GM19395 (cell line): Measurements from ENCODE around the gene ADGRB2.

Experiments used
- ATAC-seq: cut with Tn5 transposase; IDR thresholded peaks from one replicate; pipeline ENCODE4 v1.9.1; 2021; ENCODE audit warnings: mild to moderate bottlenecking, moderate library complexity; ENCODE audit not compliant: unreplicated experiment

ADGRB2 gene

DNA sequence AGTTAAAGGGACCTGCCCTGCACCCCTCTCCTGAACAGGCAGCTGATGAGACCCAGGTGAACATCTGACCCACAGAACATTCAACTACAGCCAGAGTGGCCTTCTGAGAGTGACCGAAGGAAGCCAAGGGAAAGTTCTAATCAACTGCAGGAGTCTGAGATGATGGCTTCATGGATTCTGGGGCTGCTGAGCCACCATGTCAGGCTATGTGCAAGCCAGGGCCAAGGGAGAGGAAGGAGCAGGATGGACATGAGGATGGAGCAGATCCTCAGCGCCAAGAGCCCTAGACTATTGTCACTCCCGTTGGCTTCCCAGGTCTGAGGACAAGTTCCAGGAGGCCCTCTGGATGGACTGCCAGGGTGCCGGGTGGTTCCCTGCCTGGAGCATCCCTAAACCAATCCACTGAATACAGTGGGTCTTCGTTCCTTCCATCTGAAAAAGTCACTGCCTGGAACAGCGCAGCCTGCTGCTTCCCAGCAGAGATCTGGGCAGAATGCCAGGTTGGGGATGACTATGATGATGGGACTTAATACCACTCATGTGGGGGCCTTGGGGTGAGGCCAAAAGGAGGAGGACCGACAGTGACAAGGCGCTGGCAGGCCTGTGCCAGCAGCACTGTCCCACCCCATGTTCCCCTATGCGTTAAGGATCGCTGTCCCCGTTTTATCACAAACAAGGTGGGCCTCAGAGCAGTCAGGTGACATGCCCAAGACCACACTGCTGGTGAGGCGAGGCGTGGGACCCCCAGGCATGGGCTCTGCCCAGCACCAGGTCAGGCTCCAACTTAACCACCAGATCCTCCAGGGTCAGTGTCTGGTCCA is 31.9 kb upstream of the ADGRB2 start:
- ATAC-seq = no peak

DNA sequence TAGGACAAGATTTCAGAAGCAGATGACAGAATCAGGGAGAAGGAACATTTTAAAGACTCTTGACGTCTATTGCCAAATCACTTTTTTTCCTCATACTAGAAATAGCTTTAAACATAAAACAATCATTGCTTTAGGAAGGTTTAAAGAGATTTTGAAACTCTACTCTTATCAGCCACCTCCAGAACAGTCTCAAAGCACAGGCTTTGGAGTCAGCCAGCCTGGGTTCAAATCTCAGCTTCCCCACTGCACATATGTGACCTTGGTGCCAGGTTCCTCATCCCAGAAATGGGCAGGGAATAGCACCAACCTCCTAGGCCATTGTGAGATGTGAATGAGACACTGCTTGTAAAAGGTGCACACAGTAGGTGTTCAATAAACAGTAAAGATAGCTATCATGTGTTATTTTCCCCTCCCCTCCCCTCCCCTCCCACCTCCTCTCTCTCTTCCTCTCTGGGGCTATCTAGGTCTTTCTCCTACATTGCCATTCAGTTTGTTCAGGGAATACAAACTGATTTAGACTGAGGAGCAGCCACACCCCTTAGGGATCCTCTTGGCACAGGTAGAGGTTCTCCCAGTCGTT is 31.0 kb upstream of the ADGRB2 start:
- no peak for ATAC-seq

DNA sequence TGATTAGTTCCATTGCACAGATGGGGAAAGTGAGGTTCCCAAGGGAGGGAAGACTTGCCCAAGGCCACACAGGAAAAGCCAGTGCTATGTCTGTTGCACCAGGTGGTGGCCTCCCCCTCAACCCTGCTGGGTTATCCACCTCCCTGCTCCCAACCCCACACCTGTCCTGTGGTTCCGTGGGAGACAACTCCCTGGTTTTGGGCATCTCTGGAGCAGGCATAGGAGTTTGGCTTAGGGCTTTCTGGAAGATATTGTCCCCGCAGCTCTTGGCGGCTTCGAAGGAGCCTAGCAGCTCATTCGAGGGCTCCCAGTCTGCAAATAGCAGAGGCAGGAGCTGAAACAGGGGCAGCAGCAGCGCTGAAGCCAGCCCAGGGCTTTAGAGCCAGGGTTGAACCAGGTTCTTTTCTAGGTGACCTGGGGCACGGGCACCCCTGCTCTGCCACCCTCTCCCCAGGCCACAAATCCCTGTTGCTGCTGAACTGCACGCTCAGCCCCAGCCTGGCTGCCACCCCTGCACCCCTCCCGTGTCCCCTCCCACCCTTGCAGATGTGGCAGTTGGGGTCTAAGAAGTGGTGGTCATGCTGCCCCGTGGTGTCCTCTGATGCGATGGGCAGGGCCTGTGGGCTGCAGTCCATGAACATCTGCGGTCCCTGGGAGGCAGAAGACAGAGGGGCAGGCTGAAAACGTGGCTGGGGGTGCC is 29.6 kb upstream of the ADGRB2 start:
- ATAC-seq = no peak

DNA sequence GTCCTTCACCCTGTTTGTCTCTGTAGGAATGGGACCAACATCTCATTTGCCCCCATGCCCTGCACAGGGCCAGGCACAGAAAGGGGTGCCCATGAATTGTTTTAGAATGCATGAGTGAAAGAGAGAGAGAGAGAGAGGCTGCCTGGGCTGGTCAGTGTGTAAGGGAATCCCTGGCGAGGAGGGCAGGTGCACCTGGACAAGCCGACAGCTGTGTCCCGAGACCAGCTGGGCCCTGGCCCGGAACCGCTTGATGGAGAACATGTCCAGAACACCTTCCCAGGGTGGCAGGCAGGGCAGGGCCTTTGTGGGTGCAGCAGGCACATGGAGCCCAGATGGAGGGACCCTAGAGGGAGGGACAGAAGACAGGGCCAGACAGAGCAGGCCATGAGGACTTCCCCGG is 28.9 kb upstream of the ADGRB2 start:
- ATAC-seq = no peak

DNA sequence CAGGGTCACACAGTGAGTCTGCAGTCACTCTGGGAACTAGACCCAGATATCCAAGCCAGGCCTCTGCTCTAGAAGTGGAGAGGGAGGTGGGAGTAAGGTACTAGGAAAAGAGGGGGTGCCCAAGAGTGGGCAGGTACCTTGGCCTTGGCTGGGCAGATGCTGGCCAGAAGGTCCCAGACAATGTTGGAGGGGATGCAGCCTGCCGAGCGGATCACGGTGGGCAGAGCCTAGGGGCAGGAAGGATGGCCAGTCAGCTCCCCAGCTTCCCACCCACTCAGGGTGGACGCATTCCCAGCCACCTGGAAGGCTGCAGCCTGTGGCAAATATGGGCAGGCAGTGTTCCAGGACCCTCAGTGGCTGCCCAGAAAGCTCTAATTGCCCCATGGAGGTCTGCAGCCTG is 28.4 kb upstream of the ADGRB2 start:
- ATAC-seq = no peak

DNA sequence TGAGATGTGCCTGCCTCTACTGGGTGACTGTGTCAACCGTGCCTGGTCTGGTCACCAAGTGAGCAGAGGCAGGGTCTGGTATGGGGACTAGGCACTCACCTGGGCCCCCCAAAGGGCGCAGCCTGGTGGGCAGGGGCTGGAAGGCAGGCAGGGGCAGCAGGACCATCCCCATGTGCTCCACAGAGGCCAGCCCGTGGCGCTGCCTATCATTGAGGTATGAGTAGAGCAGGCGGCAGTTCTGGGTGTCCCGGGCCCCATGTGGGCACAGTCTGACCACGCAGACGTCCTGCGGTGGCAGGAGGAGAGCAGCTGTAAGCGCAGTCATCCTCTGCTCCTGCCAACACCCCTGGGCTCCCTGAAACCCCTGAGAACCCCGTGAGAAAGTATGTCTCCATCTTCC is 28.0 kb upstream of the ADGRB2 start:
- no peak for ATAC-seq

DNA sequence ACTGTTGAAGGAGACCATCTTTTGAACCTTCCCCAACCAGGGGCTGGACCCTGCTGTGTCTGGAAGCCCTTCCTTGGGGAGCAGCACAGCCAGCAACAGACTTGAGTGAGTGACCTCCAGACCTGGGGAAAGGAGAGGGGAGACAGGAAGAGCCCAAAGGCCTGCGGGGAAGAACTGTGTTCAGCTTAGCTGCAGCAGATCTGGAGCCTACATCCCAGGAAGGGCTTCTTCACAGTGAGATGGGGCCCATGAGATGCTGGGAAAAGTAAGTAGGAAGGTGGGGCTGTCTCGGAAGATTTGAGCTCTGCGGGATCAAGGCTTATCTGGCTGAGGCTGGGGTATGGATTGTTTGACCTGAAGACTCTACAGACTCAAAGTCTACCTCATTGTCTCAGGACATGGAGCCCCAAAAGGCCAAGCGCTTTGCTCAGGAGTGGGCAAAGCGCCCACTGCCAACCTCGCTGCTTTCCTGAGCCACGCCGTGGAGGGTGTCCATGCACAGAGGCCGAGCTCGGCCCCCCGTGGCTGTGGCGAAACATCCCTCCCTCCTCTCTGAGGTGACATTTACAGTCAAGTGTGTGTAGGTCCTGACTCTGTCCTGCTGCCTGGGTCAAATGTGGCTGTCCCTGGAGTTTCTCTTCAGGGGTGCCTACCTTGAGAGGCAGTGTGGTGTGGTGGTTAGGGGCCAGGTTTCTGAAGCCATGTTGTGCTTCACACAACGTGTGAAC is 27.2 kb upstream of the ADGRB2 start:
- ATAC-seq = no peak

DNA sequence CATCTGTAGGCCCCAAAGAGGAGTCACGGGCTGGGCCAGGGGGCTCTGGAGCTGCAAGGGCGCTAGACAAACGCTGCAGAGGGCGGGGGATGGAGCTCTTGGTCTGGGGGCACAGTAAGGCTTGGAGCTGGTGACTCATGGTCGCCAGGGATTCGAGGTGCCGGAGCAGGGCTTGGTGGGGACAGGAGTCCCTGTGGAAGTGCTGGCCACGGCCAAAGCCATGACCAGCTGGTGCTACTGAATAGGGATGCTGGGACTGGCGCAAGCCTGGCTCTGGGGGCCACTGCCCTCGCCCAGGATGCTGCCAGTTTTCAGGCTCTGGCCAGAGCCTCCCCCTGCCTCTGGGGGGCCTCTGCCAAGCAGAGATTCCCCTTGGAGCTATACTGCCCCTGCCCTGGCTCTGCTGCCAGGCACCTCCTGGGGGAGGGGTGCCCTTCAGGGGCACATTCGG is 26.5 kb upstream of the ADGRB2 start:
- no peak for ATAC-seq

DNA sequence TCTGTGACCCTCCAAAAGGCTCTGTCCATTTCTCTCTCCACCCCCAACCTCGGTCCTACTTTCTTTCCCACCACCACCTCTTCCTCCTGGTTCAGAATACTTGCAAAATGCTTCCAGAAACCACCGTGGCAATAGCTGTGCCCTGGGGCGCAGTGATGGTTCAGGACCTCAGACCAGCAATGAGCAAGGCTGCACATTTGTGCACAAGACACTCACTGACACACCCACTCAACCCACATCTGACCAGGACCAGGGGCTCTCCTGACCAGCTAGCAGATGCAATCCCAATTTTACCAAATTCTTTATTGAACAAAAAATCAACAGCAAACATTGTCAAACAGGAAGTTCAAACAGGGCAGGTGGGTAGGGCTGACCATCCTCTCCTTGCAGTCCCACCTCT is 26.0 kb upstream of the ADGRB2 start:
- ATAC-seq = no peak

DNA sequence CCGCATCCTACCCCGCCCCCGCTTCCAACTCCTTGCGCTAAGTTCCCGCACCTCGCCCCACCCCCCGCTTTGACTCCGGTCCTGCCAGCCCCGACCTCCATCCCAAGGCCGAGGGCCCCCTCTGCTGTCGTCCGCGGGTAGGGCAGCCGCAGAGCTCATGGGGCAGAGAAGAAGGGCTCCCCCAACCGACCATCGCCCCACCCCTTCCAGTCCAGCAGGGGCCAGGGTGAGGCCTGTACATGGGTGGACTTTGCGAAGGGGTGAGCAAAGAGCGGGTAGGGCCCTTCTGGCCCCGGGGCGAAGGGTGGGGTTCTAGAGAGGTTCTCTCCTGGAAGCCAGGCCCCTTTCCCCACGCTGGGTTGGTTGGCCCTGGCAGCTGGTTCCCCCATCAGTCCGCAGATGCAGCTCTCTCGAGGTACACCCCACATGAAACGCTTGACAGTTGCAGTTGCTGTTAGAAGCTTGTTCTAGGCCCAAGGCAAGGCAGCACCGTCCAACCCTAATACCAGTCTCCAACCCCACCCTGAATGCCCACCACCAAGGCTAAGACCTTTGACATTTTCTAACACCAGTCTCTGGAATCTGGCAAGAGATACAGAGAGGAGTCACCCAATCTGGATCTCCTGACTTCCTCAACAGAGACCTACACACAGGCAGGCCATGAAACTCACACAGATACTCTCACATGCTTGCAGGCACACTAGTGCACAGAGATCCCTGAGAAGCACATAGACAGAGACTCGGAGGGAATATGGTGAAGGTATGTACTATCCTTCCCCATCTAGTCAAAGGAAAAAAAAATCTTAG is 25.3 kb upstream of the ADGRB2 start:
- no peak for ATAC-seq

DNA sequence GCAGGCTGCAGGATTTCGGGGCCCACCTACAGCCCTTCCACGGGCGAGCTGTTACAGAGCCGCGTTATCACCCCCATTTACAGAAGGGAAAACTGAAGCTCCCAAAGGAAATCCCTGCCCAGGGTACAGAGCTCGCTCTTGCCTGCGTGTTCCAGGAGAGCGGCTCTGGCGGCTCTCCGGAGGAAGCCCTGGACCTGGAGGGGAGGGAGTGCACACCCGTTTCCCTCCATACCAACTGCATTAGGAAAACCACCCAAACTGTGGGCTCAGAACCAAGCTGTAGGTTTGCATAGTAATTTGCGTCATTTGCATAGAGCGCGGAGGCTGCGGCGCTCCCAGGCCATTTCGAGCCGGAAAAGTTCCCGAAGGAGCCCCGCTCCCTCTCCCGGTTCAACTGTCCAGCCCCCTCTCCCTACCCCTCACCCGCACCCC is 24.7 kb upstream of the ADGRB2 start:
- no peak for ATAC-seq

DNA sequence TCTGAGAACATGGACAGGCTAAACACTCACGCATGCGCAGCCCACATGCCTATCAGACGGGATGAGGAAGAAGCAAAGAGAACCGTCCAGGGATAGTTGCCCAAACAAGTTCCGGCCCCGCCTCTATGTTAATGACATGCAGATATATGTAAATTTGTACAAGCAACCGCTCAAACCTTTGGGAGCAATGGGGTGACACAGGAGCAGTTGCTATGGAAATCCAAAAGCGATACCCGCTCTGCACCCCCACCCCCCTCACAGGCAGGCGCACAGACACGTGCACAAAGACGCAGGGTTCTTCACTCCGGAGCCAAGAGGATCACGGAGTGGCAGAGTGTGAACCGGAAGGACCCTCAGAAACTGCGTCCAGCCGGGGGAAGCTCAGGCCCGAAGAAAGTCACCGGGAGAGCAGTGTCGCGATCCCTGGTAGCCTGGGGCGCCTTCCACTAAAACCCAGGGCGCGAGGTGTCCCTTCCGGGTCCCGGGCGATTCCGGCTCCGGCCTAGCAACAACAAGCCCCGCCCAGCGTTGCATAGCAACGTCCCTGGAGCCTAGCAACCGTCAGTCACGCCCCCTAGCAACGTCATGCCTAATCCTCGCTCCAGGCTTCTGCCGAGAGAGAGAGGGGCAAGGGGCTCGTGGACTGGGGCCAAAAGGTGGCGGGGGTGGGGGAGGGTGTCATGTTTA is 24.1 kb upstream of the ADGRB2 start:
- ATAC-seq = peak; percentile 80

DNA sequence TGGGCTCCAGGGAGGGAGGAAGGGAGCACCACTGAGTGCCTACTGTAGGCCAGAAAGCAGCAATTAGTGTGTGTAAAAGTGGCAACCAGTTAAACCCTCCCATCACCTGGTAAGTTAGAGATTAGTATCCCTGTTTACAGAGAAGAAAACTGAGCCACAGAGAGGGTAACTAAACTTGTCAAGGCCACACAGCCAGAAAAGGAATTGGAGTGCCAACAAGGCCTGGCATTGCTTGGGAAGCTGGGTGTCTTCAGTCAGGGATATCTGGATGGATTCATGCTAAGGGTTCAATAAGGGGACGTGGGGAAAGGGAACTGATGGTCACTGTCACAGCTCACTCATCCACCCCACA is 23.6 kb upstream of the ADGRB2 start:
- ATAC-seq = no peak

DNA sequence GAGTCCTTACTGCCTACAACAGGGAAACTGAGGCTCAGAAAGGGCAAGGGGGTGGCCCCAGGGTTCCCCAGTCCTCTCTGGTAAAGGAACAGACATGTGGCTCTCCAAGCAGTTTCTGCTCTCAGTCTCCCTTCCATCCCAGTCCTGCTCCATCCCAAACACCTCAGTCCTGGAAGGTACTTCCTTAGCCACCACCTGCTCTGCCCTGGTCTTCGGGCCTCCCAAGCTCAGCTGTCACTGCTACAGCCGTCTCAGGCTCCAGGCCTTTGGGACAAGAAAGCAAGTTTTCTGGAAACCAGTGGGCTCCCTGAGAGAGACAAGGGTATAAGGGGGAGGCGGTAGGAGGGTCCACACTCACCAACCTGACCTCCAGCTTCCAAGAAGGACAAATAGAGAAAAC is 23.1 kb upstream of the ADGRB2 start:
- no peak for ATAC-seq

DNA sequence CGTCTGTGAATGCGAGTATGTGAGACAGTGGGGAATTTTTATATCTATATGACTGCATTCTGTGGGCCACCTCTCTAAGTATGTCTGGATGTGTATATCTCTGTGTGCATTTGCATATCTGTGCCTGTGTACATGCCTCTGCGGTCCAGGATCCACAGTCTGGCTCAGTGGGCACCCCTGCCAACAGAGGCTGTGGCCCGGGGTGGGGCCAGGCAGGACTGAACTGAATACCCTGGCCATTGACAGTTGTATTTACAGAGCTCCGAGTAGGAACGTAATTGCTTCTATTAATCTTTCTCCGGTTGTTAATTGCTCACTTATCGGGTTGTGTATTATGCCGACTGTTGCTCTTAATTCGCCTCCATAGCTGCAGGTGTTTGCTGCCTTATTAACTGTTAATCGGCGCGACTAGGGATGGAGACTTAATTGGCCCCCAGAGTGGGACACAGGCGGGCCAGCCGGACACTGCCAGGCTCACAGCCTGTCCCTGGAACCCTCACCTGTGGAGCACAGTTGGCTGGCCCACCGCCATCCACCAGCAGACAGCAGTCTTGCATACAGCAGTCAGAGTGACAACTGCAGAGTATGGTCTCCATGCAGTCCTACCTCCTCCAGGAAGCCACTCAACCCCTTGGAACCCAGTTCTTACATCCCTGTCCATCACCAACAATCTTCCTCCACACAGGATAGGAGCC is 22.4 kb upstream of the ADGRB2 start:
- no peak for ATAC-seq

DNA sequence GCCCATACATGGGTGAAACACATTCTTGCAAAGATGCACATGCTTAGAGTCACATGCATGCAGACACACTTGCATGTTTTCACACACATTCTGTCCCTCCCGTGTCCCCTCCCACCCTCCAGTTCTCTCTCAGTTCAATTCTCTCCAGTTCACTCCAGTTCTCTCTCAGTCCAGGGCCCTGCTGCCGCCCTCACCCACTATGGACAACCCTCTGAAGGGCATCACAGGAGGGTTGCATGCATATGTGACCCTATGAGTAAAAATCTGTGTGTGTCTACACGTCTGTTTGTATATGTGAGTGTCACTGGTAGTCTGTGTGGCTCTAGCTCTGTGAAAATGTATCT is 21.8 kb upstream of the ADGRB2 start:
- ATAC-seq = no peak

DNA sequence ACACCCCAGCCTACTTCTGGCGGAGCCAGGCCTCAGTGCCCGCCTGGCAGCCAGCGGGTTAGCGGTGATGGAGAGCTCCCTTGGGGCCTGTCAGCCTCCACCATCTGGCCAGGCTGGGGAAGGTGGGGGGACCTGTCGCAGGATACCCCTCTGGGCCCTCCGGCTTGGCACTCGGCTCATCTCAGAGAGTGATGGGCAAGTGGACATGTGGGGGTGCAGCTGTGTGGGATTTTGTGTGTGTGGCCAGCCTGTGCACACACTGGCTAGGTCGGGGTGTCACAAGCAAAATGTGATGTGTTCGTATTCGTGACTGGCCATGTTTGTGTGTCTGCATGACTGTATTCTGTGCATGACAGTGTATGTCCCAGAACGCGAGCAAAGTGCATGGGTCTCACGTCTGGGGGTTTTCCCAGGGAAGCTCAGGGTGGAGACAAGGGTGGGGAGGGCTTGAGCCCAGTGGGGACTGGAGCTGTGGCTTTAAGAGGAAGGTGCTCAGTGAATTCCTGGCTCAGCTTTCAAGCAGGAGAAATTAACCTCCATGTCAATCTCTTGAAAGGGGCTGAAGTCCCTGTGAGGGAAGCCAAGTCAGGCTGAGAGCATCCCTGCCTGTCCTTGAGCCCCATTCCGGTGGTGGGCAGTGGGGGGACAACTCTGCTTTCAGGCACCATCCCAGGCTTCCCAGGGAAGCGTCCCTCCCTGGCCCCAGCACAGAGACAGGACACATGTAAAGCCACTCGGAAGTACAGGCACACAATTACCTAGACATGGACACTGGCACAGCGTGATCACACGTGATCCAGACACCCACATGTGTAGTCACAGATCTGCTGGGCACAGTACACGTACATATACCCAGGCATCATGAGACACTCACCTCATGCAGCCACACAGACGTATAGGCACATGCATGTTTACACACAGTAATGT is 21.1 kb upstream of the ADGRB2 start:
- ATAC-seq = no peak

DNA sequence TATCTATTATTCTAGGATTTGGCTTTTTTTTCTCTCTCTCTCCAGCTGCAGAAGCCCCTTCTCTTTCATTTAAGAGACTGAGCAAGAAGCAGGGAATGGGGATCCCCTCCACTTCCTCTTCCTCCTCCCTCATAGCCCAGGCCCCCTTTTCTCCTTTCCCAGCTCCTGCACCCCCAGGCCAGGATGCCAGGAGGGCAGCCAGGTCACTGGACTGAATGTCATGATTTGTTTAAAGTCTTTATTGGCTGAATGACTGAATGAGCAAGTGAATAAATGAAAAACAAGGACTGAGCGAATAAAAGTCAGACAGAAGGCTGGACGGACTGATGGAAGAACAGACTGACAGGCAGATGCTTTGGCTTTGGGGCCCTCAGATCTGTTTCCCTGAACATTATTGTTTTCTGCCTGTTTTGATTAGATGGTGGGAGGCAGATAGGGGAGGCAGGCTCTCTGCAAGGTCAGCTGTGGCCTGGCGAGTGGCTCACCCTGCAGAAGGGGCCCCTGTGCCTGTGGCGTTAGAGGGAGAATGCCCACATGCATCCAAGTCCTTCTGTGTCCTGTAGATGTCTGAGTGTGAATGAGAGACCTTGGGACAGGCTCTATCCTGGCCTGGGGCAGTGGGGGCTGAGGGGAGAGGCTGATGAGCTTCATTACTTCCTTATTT is 20.3 kb upstream of the ADGRB2 start:
- ATAC-seq = no peak
